IPS-18c (cell line): ENCODE measurements around the gene STYK1.
"Not testable (repeated sequence)": the region's sequence is repeated elsewhere in the genome, so short reads cannot be mapped to it uniquely, and the experiment has no call there.

ENCODE experiments used
- H3K4me3 ChIP-seq: 2 replicates; pipeline ENCODE4 v1.7.0; 2013; ENCODE audit warnings: low read depth, mild to moderate bottlenecking, low read length, moderate library complexity; ENCODE audit not compliant: insufficient read depth
- H3K9me3 ChIP-seq: one replicate; pipeline ENCODE4 v1.6.1; 2013; ENCODE audit warnings: mild to moderate bottlenecking, low read length, moderate library complexity; ENCODE audit not compliant: control insufficient read depth, insufficient read depth

The STYK1 gene

DNA sequence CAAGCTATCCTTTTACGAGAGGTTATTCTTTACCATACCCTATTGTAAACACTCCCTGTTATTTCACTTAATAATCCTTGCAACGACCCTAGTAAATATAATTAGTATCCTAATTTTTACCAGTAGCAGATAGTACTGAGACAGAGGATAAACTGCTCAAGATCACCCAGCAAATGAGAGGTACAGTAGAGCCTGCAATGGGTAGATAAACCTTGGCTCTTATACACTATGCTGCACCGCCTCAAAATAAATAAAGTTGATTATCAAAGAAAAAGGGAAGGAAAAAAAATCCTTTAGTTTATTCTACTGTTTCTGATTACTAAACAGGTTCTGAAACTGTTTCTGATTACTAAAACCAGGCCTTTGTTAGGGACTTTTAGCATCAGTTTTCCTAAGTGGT is 26.7 kb upstream of the STYK1 start:
- no peak overlapping the region for H3K4me3 ChIP-seq
- no peaks in the 10 kb centered on the region for H3K9me3 ChIP-seq

DNA sequence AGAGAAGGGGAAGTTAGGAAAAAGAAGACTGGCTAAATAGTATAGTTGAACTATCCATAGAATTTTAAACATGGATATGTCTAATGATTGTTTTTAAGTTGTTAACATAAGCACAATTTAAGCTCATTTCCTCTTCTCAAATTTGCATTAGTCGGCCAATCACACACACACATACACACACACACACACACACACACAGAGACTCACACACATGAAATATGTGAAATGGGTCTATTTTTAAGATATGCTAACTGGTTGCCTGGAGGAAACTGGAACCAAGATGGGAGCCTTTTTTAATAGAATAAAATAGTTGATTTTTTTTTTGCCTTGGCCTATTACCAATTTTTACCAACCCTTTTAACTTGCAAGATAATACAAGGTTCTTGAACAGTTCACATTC is 24.0 kb upstream of the STYK1 start:
- H3K4me3 ChIP-seq, result no peak overlapping the region
- H3K9me3 ChIP-seq, result no peaks in the 10 kb centered on the region

GRCh38 chr12:10697156-10697555 is 23.3 kb upstream of the STYK1 start:
- Histone ChIP-seq H3K4me3 (no peak overlapping the region), H3K9me3 (no peaks in the 10 kb centered on the region)

DNA sequence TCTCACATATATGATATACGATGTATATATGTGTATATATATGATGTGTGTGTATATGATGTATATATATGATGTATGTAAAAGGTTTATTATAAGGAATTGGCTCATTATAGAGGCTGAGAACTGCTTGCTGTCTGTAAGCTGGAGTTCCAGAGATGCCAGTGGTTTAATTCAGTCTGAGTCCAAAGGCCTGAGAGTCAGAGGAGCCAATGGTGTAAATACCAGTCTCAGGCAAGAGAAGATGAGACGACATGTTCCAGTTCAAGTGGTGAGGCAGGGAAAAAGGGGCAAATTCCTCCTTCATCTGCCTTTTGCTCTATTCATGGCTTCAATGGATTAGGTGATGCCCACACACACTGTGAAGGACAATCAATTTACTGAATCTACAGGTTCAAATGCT is 17.1 kb upstream of the STYK1 start:
- H3K4me3 ChIP-seq, result no peak overlapping the region
- H3K9me3 ChIP-seq, result no peaks in the 10 kb centered on the region

DNA sequence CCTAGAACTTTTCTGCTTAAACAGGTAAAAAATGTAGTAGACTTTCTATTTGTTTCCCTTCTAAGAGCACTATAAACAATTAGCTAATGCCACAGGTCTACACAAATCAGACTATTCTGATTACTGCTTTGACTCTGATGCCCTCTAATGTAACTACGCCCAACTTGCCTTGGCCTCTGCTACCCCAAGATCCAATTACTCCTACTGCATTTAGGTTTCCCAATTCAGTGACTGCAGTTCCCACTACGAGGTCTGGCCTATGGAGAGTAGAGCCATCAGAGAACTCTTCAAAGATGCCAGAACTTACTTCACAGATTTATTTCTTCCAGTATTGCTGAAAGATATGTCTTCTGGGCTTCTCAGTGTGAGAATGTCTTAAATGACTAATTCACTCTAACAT is 15.3 kb upstream of the STYK1 start:
- H3K9me3 ChIP-seq, result no peaks in the 10 kb centered on the region
- H3K4me3 ChIP-seq, result no peak overlapping the region

- Histone ChIP-seq H3K4me3 (no peak overlapping the region), H3K9me3 (no peaks in the 10 kb centered on the region)
Measured at GRCh38 chr12:10688042-10688441, 14.2 kb upstream of the STYK1 start.

DNA sequence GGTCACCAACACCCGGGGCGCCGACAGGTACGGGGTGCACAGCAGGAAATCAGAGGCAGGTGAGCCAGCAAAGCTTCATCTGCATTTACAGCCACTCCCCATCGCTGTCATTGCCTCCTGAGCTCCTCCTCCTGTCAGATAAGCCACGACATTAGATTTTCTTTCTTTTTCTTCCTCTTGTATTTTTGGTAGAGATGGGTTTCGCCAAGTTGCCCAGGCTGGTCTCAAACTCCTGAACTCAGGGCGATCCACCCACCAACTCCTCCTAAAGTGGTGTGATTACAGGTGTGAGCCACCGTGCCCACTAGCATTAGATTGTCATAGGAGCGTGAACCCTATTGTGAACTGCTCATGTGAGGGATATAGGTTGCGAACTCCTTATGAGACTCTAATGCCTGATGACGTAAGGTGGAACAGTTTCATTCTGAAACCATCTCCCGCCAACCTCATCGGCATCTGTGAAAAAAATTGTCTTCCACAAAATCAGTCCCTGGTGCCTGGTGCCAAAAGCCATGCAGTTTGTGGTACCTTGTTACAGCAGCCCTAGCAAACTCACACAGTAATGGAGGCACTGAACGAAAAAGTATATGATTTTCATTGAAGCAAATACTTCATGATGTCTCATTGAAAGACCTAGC is 1.5 kb downstream of the STYK1 start:
- no peak overlapping the region for H3K4me3 ChIP-seq
- no peaks in the 10 kb centered on the region for H3K9me3 ChIP-seq

DNA sequence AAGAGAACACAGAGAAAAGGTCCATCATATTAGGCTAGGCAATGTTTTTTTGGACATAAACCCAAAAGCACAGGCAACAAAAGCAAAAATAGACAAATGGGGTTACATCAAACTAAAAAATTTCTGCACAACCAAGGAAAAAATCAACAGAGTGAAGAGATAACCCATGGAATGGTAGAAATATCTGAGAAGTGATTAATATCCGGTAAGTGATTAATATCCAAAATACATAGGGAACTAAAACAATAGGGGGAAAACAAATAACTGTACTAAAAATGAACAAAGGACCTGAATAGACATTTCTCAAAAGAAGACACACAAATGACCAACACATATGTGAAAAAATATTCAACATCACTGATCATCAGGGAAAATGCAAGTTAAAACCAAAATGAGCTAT is 4.3 kb downstream of the STYK1 start:
- H3K4me3 ChIP-seq, result no peak overlapping the region
- no peaks in the 10 kb centered on the region for H3K9me3 ChIP-seq

- no peaks in the 10 kb centered on the region for H3K9me3 ChIP-seq
- no peak overlapping the region for H3K4me3 ChIP-seq
Measured at GRCh38 chr12:10668526-10668925, 5.3 kb downstream of the STYK1 start.

GRCh38 chr12:10667581-10667980 is 6.3 kb downstream of the STYK1 start:
- no peaks in the 10 kb centered on the region for H3K9me3 ChIP-seq
- no peak overlapping the region for H3K4me3 ChIP-seq

GRCh38 chr12:10664499-10664898 is 9.4 kb downstream of the STYK1 start:
- no peaks in the 10 kb centered on the region for H3K9me3 ChIP-seq

GRCh38 chr12:10663869-10664268 is 10.0 kb downstream of the STYK1 start:
- no peak overlapping the region for H3K4me3 ChIP-seq
- no peaks in the 10 kb centered on the region for H3K9me3 ChIP-seq

More at GRCh38 chr12:10664499-10664898, 9.4 kb downstream of the STYK1 start:
- H3K4me3 ChIP-seq, result no peak overlapping the region

DNA sequence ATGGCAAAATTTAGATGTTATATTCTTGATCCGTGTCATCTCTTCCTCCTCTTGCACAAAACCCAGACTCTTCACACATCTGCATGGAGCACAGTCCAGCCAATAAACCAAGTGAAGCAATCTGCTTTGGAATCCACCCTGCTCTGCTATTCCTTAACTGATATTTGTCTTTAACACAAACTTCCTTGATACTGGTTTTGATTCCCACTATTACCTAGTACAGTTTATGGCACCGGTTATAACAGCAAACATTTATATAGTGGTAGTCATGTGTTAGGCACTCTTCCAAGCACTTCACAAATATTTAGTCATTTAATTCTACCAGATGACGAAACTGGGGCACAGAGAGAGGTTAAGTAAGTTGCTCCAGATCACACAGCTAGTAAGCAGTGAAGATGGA is 12.5 kb downstream of the STYK1 start:
- Histone ChIP-seq H3K9me3 (peaks cover 3% of the 10 kb centered on the region), H3K4me3 (no peak overlapping the region)

DNA sequence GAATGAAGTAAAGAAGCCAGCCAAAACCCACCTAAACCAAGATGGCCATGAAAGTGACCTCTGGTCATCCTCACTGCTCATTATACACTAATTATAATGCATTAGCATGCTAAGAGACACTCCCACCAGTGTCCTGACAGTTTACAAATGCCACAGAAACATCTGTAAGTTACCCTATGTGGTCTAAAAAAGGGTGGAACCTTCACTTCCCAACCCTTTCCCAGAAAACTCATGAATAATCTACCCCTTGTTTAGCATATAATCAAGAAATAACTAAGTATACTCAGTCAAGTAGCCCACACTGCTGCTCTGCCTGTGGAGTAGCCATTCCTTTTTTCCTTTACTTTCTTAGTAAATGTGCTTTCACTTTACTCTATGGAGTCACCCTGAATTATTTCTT is 19.8 kb downstream of the STYK1 start:
- H3K4me3 ChIP-seq, result no peak overlapping the region
- H3K9me3 ChIP-seq, result peaks cover 8% of the 10 kb centered on the region

DNA sequence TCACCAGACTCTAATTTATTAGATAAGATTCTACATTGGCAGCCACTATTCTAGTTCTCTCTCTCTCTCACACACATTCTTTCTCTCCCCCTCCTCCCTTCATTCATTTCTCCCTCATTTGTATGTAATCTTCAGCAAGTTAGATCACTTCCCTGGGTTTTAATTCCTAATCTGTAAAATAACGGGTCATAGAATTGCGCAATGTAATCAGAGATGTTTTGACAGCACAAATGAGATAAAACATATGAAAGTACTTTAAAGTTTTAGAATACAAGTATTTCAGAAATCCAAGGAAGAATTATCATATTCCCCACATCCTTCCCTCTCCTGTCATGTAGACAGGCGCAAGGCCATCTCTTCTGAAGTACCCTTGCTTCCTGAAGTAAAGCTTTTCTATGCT is 21.7 kb downstream of the STYK1 start:
- peaks cover 9% of the 10 kb centered on the region for H3K9me3 ChIP-seq
- no peak overlapping the region for H3K4me3 ChIP-seq

DNA sequence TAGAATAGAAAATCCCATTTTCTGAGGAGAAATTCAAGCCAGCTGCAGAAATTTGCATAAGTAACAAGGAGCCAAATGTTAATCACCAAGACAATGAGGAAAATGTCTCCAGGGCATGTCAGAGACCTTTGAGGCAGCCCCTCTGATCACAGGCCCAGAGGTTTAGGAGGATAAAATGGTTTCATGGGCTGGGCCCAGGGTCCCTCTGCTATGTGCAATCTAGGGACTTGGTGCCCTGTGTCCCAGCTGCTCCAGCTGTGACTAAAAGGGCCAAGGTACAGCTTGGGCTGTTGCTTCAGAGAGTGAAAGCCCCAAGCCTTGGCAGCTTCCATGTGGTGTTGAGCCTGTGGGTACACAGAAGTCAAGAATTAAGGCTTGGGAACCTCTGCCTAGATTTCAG is 27.3 kb downstream of the STYK1 start:
- H3K9me3 ChIP-seq, result peaks cover 11% of the 10 kb centered on the region
- not testable (repeated sequence) for H3K4me3 ChIP-seq

DNA sequence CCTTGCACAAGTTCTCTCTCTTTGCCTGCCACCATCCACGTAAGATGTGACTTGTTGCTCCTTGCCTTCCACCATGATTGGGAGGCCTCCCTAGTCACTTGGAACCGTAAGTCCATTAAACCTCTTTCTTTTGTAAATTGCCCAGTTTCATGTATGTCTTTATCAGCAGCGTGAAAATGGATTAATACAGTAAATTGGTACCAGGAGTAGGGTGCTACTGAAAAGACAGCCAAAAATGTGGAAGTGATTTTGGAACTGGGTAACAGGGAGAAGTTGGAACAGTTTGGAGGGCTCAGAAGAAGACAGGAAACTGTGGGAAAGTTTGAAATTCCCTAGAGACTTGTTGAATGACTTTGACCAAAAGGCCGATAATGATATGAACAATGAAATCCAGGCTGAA is 27.9 kb downstream of the STYK1 start:
- Histone ChIP-seq H3K9me3 (peaks cover 11% of the 10 kb centered on the region), H3K4me3 (no peak overlapping the region)

DNA sequence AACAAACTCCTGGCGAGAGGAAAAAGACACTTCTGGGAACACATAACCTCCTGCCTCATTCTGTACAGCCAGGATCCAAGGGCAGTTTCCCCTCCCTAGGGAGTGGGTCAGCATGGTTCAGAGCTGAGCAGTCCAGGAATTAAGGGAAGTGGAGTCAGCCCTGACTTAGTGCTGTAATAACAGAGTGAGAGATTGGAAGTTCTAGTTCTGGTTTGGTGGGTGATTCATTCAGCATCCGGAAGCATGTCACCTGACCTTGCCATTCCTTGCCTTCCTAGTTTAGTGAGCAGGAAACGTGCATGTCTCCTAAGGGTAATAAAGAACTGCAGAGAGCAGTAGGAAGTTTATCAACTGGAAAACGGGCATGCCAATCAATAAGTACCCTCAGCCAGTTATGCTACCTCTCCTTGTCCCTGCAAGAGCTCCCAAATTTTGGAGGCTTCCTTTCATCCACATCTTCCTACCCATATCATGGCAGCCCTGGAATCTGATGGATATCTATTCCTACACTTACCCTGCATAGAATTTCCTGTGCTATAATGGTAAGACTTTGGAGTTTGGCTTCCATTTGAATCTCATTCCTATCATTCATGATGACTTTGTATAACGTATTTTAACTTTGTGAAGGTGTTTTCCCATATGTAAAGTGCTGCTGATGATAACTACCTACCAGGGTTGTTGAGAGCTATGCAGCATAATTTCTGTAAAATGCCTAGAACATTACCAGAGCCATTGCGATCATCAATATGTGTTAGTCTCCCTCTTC is 31.9 kb downstream of the STYK1 start:
- peaks cover 7% of the 10 kb centered on the region for H3K9me3 ChIP-seq

GRCh38 chr12:10638728-10639127 is 35.1 kb downstream of the STYK1 start:
- Histone ChIP-seq H3K9me3 (no peaks in the 10 kb centered on the region), H3K4me3 (no peak overlapping the region)

More for the DNA sequence above, 31.9 kb downstream of the STYK1 start:
- H3K4me3 ChIP-seq, result no peak overlapping the region
